NB4 (cell line): Measurements from ENCODE around the gene ZBTB20.

ENCODE experiments used
- MYC ChIP-seq: IDR thresholded peaks from 2 replicates; pipeline ENCODE4 v1.6.1; 2011; ENCODE audit warnings: low read depth, low read length
- POLR2A ChIP-seq: IDR thresholded peaks from 2 replicates; pipeline ENCODE4 v1.6.1; 2011; ENCODE audit warnings: mild to moderate bottlenecking; ENCODE audit not compliant: insufficient read length; ENCODE audit errors: extremely low read depth
- TF ChIP-seq, protein P1 (sequence below): IDR thresholded peaks from one replicate; pipeline ENCODE4 v1.5.1; 2012; ENCODE audit warnings: low read depth, low read length
- TF ChIP-seq, protein P2 (sequence below): IDR thresholded peaks from 2 replicates; pipeline ENCODE4 v1.6.1; 2011; ENCODE audit warnings: low read depth, low read length

DNA sequence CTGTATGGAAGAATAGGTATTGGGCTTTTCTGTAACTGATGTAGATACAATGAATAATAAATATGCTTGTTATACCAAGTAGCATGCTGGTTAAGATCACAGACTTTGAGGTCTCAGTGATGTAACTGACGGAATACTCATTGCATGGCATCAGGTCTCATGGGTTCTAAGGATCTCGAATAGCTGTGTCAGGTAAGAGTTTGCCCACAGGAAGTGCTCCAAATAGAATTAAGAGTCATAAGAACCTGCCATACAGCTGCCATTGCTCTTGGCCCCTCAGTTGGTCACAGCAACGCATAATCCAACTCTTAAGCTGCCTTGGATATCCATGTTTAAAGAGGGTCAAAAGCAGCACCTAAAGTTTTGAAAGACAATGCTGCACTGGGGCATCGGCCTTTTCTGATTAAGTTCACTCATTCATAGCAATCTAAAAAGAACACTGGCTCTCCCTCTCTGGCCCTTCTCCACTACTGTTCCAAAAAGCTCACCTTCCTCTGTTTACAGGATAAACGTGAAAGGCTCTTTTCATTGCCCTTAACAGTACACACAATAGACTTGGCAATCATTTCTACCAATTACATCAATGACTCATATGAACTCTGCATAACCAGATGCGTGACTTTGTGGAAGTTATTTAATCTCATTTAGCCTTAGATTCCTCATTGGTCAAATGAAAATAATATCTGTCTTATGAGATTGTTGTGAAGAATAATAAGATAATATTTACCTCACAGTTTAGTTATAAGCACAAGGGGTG, 74.6 kb downstream of the ZBTB20 start:
- TF ChIP-seq MYC (no peak), POLR2A (no peak)
- TF ChIP-seq, protein P1, sequence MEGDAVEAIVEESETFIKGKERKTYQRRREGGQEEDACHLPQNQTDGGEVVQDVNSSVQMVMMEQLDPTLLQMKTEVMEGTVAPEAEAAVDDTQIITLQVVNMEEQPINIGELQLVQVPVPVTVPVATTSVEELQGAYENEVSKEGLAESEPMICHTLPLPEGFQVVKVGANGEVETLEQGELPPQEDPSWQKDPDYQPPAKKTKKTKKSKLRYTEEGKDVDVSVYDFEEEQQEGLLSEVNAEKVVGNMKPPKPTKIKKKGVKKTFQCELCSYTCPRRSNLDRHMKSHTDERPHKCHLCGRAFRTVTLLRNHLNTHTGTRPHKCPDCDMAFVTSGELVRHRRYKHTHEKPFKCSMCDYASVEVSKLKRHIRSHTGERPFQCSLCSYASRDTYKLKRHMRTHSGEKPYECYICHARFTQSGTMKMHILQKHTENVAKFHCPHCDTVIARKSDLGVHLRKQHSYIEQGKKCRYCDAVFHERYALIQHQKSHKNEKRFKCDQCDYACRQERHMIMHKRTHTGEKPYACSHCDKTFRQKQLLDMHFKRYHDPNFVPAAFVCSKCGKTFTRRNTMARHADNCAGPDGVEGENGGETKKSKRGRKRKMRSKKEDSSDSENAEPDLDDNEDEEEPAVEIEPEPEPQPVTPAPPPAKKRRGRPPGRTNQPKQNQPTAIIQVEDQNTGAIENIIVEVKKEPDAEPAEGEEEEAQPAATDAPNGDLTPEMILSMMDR = no peak
- TF ChIP-seq, protein P2, sequence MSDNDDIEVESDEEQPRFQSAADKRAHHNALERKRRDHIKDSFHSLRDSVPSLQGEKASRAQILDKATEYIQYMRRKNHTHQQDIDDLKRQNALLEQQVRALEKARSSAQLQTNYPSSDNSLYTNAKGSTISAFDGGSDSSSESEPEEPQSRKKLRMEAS = no peak
